Epidermal melanocyte (primary cell): ENCODE data around the gene MAPK14.

Source experiments
- DNase-seq: peaks from one replicate; pipeline ENCODE4 v3.0.0; 2011; ENCODE audit warnings: low spot score; ENCODE audit not compliant: insufficient read length

Gene MAPK14

DNA sequence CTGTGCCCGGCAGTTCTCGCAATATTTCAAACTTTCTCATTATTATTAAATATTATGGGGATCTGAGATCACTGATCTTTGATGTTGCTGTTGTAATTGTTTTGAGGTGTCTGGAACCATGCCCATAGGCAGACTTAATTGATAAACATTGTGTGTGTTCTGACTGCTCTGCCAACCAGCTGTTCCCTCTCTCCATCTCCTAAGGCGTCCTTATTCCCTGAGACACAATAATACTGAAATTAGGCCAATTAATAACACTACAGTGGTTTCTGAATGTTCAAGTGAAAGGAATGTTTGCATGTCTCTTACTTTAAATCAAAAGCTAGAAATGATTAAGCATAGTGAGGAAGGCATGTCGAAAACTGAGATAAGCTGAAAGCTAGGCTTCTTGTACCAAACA lies 7.6 kb downstream of the MAPK14 start:
- no peak for DNase-seq

DNA sequence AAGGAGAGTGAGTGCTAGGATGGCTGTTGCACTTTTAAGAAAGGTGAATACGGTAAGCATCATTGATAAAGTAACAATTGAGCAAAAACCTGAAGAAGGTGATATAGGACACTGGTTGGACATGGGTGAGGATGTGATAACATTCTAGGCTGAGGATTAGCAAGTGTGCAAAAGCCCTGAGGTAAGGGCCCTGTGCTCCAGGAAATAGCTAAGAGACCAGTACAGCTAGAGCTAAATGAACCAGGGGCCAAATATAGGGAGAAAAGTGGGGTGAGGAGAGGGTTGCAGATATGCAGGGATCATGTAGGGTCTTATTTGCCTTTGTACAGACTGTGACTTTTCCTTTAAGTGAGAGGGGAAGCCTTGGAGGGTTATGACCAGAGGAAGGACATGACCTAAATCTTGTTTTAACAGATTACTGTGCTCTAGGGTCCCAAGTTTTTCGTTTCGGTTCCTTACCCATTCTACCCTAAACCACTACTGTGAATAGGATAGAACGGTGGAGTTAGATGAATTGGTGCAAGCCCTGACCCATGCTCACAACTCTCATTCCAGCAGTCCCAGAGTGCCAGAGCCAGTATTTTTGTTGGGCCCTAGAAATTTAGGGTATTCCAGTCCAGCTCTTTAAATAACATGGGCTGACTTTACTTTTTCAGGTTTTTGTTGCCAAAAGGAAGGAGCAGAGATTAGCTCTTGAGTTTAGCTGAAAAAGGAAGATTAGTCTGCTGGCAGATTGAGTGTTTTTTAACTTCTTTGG lies 10.7 kb downstream of the MAPK14 start:
- DNase-seq, result no peak

DNA sequence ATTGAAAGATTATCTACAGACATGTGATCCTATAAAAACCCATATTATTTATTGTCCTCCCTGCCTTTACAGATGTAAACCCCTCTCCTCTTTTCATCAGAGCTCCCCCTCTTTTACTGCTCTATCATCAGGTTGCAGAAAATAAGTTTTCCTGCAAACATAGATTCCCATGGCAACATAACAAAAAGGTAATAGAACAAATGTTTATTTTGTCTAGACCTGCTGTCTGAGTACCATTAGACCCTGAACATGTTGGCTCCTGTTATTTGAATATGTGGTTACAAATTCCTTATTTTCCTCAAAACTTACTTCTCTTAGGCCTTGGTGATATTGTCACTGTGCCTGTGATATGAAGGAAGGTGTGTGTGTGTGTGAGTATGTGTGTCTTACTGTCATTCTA lies 11.5 kb downstream of the MAPK14 start:
- no peak for DNase-seq

DNA sequence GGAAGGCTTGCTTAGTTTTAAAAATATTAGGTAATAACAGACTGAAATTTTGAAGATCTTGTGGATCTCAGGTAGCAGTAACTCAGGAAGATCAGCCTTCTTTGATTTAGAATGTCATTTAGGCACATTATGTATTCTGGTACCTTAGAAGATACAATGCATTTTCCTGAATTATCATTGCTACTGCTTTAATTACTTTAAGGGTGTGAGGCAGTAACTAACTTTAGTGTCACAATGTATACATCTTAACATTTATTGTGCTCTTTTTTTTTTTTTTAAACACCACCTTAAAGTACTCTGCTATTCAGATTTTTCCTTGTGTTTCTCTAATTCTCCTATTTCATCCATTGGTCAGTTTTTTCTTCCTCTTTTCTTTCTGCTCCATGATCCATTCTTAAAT lies 13.3 kb downstream of the MAPK14 start:
- no peak for DNase-seq

DNA sequence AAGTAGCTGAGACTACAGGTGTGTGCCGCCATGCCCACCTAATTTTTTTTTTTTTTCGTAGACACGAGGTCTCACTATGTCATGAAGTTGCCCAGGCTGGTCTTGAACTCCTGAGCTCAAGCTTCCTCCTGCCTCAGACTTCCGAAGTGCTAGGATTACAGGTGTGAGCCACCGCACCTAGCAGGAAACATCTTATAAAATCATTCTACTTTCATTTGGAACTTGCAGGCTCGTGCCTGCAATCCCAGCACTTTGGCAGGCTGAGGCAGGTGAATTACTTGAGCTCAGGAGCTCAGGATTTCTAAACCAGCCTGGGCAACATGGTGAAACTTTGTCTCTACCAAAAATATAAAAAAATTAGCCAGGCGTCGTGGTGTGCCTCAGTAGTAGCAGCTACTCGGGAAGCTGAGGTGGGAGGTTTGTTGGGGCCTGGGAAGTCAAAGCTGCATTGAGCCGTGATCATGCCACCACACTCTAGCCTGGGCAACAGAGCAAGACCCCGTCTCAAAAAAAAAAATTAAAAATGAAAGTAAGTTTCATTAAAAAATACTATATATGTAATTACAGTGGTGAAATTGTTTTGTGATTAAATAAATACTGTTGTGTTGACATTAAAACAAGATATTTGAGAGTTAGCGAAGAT lies 15.1 kb downstream of the MAPK14 start:
- DNase-seq, result no peak

DNA sequence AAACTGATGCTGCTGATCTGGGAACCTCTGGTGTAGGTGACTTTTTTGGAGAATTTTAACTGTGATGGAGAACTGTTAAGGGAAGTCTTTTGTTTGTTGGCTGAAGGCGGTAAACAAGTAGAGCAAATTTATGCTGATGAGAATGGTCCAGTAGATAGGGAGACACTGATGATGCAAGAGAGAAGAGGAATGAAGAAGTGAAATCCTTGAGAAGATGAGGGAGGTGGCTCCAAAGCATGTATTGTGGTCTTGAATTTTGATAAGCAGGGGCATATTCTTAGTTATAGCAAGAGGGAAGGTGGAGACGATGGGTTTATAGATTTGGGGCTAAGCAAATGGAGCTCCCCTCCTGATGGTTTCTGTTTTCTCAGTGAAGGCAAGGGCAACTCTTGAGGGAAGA lies 22.0 kb downstream of the MAPK14 start:
- DNase-seq, result no peak

DNA sequence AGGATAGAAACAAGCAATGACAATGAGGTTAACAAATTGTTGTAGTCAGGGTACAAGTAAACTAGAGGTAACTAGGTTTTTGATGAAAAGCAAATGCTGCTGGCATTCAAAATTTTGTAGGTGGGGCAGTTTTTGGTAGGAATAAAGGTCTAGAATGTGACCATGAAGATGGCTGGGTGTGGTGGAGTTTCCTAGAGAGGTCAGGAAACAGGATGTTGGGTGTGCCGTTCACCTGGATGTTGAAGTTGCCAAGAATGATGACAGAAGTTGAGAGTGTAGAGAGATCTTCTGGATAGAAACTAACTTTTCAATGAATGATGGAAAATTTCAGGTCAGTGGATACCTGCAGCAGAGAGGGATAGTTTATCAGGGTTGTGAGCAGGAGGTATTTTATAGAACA lies 22.7 kb downstream of the MAPK14 start:
- DNase-seq, result no peak

DNA sequence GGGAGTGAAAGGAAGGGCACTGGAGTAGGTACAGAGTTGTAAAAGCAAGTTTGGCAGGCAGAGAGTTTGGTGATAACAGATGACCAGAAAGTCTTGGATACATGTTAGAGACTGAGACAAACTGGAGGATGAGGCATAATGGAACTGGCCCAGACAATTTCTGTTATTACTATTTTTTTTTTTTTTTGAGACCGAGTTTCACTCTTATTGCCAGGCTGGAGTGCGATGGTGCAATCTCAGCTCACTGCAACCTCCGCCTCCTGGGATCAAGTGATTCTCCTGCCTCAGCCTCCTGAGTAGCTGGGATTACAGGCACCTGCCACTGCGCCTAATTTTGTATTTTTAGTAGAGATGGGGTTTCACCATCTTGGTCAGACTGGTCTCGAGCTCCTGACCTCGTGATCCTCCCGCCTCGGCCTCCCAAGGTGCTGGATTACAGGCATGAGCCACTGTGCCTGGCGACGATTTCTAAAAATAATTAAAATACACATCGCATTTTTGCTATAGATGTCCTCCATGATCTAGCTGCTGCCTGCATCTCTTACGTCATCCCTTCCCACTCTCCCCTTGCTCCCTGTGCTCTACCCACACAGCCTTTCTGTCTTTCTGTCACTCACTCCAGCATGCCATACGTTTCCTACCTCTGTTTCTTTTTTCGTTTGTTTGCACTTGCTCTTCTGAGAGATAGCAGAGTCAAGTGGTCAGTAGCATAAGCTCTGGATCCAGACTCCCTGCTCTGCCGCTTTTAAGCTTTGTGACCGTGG lies 23.5 kb downstream of the MAPK14 start:
- DNase-seq, result no peak

DNA sequence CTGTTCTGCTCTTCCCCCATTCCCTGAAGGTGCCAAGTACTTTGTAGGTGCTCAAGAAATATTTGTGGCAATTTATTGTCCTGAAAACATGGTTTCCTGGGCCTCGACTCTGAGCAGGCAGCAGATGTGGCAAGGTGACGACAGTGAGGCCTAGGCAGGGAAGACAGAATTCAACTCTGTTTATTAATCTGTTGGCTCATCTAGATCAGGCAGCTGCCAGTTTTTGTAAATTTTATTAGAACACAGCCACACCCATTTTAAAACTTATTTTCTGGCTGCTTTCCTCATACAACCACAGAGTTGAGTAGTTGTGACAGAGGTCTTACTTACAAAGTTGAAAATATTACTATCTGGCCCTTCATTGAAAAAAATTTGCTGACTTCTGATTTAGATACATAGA lies 24.5 kb downstream of the MAPK14 start:
- no peak for DNase-seq

DNA sequence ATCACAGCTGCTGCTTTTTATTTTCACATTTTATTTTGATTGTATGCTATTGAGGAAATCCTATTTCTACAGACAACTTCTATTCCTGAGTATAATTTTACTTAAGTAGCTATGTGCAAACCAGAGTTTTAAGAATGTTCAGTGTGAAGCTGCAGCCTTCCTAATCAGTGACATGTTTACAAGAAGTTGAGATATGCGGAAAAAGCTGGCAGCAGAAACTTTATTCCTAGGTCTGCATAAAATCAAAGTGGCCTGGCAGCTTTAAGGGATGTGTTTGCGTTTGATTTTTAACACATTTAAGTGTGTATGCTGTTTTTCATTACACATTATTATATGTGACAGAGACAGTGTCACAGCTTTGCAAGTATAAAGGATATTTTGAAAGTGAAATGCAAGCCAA lies 26.3 kb downstream of the MAPK14 start:
- DNase-seq, result no peak

DNA sequence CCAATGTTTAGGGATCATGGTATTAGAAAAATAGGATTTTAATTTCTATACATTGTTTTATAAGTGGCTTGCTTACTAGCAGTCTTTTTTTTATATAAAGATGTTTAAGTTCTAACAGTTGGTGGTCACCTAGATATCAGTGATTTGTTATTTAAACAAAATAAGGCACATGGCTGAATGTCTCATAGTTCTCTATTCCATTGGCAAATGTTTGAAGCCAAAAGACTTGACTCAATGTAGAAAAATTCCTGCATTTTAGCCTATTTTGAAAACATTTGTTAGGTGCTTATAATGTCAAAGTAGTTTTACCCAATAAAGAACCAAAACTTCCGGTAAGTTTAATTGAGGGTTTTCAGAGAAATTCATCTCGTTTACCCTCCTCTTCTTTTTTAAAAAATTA lies 26.8 kb downstream of the MAPK14 start:
- DNase-seq, result no peak

DNA sequence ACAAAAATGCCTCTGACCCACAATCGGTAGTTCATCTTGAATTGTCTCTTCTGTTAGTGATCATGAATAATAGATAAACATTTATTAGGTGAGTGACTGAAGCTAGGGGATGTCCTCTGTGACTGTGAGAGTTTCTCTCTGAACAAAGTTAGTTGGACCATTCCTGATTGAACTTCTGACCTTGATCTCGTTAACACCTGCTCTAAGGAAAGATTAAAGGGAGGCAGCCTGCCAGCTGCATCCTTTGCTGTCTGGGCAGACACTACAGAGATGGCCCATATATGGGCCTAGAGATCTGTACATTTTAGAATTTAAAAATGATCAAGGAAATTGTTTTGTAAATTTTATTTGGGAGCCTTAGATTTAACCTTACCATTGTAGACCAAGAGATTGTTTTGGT lies 27.3 kb downstream of the MAPK14 start:
- no peak for DNase-seq

DNA sequence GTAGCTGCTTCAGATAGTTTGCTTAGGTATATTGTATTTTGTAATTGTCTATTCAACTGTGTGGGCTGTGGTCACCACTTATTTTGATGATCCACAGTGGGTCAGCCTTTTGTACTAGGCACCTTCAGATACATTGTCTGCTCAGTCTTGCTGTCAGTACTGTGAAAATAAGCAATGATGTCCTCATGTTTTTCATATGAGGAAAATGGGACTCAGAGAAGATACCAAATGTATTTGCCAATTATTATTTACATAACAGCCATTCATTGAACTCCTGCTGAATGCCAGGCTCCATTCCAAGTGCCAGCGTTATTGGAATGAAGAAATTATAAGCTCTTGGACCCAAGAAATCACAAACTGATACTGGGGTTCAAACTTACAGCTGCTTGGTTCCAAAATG lies 28.6 kb downstream of the MAPK14 start:
- DNase-seq, result no peak

DNA sequence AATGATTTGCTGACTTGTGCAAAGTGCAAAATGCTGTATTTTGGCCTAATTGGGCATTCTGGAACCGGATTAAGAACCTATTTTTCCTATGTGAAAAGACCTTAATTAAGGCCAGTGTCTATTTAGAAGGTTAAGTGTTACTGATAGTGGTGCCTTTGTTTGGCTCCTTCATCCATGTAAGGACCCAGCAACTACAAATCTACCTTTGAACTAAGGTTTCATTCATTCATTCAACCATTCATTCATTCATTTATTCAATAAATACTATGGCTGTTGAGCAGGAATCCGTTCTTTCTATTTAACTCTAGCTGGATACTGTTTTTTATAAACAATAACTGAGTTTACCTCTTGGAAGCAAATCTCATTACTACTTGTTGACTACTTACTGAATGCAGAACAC lies 33.6 kb downstream of the MAPK14 start:
- no peak for DNase-seq

DNA sequence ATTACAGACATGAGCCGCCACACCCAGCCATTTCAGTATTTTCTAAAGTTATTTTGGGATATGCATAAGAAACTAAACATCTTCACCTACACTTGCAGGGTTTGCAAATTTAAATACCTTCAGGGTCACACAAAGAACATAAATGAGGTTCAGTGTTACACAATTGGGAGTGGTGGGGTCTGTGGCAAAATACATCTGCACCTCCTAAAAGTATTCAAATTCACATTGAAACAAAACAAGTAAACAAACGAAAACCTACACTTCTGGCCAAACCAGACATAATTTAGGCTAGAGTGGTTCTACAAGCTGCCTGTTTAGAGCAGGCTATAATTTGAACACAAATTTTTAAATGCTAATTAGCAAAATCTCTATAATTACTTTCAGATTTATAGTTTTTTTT lies 34.6 kb downstream of the MAPK14 start:
- DNase-seq, result no peak

DNA sequence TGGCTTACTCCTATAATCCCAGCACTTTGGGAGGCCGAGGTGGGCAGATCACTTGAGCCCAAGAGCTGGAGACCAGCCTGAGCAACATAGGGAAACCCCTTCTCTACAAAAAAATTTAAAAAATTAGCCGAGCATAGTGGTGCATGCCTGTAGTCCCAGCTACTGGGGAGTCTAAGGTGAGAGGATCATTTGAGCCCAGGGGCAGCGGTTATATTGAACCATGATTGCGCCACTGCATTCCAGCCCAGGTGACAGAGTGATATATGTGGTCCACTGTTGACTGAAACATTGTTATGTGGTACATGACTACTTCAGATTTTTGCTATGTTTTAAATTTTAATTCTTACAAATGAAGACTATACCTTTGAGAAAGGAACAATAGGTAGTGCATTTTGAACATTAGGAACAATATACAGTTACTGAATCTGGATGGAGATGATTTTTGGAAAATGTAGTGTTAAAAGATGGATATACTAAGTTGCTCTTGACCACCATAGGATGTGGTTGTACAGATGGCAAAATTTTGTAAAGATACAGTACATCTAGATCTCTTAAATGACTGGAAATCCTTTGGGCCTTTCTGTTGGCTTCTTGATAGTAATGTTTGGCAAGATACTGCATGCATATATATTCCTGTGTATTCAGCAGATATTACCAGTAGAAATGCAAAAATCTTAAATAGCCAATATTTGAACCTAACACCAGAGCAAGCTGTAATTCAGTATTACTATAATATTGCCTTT lies 35.9 kb downstream of the MAPK14 start:
- no peak for DNase-seq

DNA sequence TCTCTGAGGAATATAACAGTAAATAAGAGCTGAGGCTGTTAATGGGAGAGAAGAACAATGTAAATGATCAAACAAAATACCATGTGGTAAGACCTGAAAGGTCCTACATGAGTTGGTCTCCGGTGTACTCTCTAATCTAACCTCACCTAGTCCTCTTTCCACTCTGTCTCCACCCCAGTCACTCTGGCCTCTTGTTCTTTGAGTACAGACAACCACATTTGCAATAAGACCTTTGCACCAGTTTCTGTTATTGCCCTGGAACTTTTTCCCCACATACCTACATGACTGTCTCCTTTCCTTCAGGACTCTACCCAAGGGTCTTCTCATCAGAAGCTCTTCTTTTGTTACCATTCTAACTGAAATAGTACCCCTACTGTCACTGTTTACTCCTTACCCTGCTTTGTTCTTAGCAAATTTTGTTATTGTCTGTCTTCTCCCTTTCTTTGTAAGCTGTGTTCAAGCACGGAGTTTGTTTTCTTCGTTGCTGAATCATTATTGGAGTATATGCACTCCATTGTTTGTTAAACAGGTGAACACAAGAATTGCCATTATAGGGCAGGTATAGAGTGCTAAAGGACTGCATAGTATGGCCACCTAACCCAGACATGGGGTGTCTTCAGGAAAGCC lies 37.3 kb downstream of the MAPK14 start:
- no peak for DNase-seq

DNA sequence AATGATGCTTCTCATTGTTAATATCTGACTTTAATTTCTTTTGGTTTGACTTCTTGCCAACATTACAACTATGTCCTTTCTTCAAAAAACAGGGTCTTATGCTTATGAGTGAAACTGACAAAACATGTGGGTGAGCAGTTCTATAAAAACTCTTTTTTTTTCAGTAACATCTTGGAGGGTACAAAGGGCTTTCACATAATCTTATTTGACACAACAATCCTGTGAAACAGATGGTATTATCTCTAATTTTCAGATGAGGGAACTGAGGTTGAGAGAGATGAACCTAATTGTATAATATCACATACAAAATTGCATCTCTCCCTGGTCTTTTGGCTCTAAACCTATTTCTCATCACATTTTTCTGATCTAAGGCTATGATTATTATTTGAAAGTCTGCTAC lies 38.3 kb downstream of the MAPK14 start:
- DNase-seq, result no peak

DNA sequence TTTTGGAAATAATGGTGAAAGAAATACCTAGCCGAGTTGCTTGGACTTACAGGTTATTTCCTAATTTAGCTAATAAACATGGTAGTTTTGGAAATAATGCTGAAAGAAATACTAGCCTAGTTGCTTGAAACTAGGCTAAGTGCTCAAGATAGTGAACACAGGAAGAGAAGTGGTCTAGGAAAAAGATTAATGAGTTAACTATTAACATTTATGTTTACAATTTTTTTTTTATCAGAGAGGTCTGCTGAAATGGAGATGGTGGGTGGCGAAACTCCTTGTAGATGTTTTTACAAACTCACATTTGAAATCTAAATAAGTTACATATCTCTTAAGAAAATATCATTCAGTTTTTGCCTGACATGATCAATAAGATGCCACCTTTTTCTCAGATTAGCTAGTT lies 39.2 kb downstream of the MAPK14 start:
- DNase-seq, result no peak

DNA sequence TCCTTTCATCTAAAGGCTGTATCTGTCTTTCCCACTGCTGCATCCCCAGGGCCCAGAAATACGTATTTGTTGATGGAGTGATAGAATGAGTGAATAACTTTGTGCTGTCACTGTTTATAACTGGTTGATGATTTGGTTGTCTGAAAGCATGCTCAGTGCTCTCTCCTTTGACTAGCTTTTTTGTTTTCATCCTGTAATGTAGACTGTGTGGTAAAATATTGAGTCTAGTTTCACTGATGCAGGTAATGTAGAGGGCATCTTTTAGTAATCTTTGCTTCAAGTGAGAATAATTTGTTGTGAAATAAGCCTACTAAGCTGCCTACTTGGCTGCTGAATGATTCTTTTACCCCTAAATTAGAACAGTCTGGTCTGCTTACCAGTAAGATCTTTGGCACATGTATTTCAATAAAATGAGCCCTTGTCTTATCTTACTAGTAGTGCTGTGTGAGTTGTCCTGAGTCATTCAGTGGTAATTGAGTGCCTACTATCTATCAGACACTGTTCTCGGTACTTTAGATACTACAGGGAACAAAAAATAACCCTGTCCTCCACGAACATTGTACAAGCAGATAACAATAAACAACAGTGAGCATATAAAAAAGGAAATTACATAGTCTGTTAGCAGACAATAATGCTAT lies 39.9 kb downstream of the MAPK14 start:
- no peak for DNase-seq

DNA sequence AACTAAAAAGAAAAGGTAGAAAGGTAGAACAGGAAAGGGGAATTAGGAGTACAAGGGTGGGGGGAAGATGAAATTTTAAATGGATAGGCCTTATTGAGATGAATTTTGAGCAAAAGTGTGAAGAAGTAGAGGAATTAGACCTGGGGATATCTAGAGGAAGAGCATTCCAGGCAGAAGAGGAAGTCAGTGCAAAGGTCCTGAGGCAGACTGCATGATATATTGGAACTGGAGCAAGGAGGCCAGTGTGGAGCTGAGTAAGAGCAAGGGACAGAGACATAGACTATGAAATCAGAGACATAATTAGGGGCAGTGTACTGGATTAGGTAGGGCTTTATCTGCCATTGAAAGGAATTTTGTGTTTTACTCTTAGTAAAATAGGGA lies 40.4 kb downstream of the MAPK14 start:
- DNase-seq, result no peak
